ENCODE measurements around the gene MS4A18.

The MS4A18 gene

DNA sequence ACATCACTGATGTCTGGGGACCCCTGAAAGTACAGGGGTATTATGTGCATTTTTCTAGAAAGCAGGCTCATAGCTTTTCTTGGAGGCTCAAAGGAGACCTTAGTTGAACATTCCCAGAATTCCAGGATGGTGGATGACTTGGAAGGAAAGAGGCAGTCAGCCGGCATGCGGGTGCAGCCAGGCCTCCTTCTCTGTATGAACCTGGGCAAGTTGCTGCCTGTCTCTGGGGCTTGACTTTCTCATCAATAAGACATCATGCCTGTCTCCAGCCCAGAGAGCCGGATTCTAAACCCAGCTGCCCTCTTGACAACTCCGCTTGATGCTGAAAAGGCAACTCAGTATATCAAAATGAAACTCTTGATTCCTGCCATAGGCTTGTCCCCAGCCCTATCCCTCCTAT is 44.8 kb downstream of the MS4A18 start:
- DNase-seq, result no peak

DNA sequence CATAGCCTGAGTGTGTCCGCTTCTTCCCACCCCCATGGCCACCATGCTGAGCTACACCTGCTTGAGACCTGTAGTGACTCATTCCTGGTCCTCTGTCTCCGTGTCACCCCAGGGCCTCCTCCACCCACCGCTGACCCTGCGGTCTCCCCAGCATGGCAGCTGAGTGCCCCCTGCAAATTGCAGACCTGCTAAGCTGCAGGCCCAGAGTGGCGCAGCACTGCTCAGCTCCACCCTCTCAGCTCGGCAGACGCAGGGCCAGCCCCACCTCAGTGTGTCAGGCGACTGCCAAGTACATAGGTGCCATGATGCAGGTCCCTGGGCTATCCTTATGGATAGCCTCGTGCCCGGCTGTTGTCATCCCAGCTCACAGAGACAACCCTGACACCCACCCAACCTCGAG is 45.3 kb downstream of the MS4A18 start:
- no peak for DNase-seq

DNA sequence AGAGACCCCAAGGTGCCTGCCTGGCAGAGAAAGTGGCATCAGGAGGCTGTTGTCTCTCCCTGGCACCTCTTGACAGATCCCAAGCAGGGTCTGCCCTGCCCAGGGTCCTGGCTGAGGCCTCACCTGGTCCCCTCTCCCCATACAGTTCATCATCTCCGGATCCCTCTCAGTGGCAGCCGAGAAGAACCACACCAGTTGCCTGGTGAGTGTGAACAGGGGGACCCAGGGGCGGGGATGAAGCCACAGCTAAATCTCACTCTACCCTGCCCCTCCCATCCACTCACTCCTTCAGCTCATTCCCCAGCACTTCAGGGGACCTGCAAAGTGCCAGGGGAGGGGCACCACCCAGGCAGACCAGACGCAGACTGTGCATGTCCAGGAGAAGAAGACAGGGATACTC is 46.6 kb downstream of the MS4A18 start:
- no peak for DNase-seq

DNA sequence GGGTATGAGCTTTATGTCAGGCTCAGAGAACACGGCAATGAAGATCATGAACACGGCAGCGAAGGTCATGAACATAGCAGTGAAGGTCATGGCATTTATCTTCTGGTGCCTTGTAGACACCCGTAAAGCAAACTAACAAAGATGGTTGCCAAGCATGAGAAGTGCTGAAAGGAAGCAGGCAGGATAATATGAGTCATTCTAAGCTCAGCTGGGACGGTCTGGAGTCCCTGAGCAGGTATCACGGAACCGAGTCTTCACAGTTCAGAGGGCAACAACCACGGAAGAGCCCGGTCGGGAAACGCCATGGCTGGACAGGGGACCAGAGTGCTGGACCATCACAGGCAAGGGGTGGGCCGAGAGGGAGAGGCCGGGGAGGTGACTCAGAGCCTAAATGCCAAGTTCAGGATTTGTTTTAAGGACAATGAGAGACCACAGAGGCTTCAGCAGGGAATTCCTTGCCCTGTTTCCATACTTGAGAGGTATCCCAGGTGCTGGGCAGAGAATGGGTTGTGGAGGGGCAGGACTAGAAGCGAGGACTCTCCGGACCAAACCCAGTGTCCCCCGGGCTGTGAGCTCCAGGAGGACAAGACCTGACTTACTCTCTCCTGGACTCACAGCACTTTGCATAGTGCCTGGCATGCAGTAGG is 47.5 kb downstream of the MS4A18 start:
- DNase-seq, result no peak

DNA sequence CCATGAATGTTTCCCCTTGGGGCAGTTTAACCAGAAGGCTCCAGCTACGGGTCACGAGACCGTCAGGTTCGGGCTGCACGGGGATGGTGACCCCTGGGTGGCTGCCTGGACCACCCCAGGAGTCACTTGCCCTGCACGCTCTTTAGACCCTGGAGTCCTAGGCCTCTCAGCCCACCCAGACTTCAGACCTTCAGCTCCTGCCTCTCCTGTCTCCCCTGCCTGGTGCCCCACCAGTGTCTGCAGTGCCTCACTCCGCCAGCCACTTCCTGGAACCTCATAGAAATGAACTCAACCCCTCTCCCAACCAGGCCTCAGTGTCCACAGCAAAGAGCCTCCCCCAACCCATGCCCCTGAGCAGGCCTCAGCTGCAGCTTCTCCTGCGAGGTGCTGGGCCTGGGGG is 48.1 kb downstream of the MS4A18 start:
- no peak for DNase-seq

DNA sequence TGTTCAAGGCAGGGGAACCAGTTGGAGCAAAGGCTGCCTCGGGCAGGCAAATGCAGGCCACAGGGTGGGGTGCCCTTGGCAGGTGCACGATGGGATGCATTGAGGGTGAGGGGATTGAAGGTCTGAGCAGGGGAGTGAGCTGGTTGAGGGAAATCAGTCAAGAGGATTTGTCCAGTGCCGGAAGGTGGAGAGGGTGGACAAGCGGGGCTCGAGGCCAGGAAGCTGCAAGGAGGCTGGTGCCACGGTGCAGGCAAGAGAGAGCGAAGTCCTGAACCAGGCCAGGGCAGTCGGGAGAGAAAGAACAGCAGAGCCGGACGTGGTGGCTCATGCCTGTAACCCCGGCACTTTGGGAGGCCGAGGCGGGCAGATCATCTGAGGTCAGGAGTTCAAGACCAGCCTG is 50.2 kb downstream of the MS4A18 start:
- no peak for DNase-seq

DNA sequence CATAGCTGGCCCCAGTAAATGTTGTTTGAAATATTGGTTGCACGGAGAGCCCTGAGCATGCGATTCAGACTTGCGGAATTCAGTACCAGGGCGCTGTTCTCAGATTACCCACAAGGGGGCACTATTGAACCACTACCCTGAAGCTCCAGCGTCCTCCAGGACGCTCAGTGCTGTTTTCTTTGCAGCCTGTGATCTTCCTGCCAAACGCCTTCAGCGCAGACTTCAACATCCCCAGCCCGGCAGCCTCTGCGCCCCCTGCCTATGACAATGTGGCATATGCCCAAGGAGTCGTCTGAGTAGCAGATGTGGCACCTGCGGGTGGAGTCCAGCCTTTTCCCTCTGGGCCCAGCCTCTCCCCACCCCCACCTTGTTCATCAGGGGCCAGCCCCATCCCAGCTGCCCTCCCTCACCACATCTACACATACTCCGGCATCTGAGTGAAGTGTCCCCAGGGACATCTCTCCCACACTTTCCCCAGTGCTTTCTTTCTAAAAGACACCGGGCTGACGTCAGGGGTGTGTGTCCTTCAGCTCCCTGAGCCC is 51.0 kb downstream of the MS4A18 start:
- DNase-seq, result peak; percentile 78

DNA sequence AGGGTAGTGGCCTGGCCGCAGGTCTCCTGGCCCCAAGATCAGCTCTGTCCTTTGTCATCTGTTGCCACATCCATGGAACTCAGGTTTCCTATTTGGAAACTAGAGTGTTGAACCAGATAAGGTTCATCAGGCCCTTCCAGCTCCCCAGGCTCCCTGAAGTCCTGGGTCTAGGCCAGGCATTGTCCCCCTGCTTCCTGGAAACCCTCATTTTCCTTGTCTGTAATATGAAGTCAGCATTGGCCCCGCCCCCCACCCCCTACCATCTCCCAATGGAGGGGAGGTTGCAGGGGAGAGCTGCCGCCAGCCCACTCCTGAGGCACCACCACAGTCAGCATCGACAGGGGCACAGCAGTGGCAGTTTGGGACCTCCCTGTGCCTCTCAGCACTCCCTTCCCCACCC is 51.6 kb downstream of the MS4A18 start:
- no peak for DNase-seq

DNA sequence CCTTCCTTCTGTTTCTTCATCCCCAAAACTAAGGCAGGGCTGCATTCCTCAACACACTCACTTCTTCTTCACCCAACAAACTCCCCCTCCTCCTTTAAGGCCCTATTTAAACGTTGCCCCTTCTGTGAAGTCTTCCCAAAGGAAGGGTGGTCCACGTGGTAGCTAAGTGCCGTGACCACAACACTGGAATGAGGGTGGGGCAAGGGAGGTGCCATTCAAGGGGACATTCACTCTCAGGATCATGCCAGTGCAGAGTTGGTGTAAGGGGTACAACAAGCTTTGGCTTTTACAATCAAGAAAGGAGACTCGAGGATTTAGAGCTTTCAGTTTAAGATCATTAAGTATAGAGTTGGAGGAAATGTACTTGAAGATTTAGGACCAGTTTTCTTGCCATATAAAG is 52.6 kb downstream of the MS4A18 start:
- no peak for DNase-seq

DNA sequence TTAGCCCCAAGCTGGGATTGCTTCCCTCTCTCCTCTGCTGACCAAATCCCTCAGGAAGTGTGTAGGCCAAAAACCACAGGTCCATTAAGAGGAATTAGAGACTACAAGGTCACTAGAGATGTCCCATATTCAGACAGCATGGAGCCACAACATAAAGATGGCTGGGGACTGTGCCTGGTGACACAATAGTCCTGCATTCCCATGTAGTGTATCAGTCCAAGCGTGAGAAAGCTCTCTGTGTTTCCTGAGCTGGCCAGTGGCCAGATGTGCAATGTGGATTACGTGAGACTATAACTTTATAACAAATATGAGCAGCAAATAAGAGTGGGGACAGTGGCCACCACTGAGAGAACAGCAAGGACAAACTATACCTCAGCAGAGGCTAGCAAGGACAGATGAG is 53.1 kb downstream of the MS4A18 start:
- DNase-seq, result no peak

DNA sequence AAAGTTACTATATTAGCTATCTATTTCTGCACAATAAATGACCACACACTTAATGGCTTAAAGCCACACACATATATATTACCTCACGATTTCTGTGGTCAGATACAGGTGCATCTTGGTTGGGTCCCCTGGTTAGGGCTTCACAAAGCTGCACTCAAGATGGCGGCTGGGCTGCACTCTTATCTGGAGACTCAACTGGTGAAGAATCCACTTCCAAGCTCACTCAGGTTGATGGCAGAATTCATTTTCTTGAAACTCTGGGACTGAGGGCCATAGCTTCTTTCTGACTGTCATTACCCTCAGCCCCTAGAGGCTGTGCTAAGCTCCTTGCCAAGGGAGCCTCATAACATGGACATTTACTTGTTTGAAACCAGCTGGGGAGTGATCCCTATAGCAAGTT is 55.5 kb downstream of the MS4A18 start:
- DNase-seq, result no peak

DNA sequence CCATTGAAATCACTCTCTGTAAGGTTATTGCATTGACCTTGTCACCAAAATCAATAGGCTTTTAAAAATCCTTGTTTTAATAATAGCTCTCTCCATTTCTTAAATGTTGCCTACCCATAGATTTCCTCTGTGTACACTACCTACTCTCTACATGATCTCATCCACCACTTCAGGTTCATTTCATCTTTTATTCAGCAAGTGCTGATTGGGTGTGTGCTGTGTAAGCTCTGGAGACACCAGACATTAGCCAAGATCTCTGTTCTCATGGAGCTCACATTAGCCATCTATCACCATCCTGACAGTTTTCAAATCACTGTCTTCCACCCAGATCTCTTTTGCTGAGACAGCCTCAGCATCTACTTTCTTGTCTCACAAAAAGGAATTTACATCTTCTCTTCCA is 56.3 kb downstream of the MS4A18 start:
- no peak for DNase-seq

DNA sequence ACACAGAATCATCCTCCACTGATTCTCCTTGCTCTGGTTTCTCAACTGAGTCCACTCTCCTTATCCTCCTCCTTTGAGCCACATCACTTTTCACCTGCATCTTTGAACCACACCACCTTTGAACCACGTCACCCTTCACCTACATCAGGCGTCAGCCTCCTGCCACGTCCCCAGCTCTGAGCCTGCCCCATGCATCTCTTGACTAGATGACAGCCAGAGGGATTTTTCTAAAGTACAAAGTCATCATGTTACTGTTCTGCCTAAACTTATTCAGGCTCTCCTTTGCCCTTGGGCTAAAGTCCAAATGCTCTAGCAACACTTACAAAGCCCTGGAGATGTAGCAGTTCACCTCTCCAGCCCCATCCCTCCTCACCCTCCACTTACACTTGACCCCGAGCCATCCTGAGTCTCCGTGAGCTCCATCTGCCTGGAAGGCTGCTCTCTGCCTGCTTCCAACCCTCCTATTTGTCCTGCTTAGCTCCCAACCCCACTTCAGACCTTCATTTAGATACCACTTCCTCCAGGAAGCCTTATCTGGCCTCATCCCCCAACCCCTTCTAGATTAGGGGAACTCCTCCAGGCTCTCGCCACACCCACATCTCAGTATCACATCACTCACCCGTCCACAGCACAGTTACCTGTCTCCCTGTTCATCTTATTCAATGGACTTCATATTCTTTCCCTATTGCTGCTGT is 56.9 kb downstream of the MS4A18 start:
- DNase-seq, result no peak

DNA sequence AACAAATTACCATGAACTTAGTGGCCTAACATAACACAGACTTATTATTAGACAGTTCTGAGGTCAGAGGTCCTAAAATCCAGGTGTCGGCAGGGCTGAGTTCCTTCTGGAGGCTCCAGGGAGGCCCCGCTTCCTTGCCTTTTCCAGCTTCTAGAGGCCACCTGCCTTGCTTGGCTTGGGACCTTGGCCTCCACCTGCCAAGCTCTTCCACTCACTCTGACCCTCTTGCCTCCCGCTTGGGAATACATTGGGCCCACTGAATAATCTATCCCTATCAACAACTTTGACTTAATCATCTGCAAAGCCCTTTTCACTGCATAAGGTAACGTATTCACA is 57.4 kb downstream of the MS4A18 start:
- DNase-seq, result no peak

DNA sequence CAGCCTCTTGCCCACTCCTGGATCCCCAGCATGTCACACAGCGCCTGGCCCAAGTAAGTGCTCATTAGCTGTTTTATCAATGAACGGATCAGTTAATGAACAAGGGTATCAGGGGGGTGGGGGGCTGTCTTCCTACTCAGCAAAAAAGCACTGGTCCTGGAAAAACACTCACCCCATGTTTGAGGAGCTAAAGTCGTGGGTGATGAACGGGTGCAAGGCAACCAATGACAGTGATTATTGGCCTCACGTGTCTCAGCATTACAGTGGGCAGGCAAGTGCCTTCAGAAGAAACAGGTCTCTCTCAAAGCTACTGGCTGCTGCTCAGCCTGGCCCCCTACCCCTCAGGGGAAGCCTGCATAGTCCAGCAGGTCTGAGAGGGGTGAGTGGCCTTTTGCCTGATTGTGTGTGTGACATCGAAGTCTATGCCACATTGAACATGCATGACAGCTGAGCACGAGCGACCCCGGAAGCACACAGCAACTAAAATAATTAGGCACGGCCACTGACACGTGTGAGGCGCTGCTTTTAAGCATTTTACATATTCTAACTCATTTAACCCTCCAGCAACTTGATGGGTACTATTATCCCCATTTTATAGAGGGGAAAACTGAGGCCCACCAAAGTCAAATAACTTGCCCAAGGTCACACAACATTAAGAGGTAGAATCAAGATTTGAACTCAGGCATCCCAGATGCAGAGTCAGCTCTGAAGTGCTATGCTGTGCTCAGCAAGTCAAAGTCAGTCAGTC is 58.0 kb downstream of the MS4A18 start:
- no peak for DNase-seq

DNA sequence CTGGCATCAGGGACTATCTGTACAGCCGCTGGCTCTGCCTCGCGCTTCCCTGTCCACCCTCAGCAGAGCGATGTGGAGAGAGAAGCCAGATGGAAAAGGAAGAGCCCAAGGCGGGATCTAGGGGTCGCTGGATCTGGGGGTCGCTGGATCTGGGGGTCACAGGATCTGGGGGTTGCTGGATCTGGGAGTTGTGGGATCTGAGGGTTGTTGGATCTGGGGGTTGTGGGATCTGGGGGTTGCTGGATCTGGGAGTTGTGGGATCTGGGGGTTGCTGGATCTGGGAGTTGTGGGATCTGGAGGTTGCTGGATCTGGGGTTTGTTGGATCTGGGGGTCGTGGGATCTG is 58.6 kb downstream of the MS4A18 start:
- no peak for DNase-seq

DNA sequence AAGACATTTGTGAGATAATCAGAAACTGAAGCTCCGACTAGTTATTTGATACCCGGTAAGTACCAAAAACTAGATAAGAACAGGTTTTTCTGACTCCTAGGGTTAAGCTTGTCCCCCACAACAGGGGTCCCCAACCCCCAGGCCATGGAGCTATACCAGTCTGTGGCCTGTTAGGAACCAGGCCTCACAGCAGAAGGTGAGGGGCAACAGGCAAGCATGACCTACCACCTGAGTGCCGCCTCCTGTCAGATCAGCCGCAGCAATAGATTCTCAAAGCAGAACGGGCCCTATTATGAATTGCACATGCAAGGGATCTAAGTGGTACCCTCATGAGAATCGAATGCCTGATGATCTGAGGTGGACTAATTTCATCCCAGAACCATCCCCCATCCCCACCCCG is 59.4 kb downstream of the MS4A18 start:
- DNase-seq, result no peak

DNA sequence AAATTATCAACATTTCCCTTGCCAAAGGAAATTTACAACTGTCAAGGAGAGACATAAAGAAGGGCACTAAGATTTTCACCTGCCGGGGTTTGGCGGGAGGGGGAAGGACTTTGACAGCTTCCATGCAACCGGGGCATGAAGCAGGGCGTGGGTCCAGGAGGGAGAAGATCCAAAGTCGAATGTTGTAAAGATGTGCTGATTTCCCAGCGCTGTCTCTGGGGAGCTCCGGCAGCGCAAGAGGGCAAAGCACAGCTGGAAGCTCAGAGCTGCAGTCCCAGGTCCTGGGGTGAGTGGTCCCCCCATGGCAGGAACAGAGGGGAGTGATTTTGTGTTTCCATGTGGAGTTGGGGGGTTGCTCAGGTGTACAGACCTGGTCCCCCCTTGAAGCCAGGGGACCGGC is 60.6 kb downstream of the MS4A18 start, which contains the start of gene MS4A10:
TSS of gene MS4A10 (plus strand) at position 198 of the 400 bp plus-strand sequence. CDS start 5,003 bp downstream, outside the sequence.
- DNase-seq, result no peak

DNA sequence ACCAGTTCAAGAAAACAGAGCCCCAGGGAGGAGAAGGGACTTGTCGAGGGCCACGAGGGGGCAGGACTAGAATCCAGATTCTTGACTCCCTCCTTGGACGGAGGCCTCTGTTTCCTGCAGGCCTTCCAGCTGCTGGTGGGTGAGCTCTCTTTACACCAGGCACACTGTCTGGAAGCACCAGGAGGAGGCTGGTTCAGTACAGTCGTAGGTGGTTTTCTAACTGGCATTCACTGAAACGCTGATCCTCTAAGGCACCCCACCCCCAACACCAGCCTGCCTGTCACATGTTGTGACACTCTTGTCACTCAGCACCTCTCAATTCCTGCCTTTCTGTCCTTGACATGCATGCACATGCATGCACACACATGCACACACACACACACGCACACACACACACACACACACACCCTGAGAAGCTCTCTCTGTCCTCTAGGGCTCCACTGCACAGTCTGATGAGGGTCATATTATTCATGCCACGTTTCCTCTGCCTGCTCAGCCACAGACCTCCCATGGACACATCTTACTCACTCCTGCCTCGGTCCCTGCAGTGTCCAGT is 61.4 kb downstream of the MS4A18 start:
- no peak for DNase-seq

DNA sequence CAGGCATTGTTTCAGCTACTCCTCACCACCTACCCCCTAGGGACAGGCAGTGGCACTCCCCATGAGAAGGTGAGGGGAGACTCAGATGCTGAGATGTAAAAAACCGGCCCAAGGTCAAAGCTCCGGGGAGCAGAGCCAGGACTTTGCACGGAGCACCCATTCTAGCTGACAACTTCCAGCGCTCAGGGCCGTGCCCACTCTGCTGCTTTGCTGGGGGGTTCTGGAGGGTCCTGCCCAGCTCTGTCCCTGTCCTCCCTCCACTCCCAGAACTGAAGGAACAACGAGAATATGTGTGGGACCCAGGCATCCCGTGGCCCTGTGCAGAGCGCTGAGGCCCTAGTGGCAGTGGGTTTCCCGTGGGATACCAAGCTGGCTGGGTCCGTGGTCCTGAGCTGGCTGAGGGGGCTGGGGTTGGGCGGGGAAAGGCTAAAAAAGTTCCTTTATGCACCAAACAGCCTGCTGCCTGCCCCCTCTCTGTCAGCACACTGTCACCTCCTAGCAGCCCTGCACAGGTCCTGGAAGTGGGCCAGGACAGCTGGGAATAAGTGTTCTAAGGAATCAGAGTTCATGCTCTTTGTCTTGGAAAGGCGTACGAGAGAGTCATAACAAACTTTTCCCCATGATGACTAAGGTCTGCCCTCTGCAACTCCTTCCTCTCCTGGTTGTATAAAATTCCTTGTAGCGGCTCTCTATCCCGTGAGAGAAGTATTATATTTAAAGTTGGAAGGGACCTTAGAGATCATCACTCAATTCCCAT is 62.5 kb downstream of the MS4A18 start:
- DNase-seq, result no peak

DNA sequence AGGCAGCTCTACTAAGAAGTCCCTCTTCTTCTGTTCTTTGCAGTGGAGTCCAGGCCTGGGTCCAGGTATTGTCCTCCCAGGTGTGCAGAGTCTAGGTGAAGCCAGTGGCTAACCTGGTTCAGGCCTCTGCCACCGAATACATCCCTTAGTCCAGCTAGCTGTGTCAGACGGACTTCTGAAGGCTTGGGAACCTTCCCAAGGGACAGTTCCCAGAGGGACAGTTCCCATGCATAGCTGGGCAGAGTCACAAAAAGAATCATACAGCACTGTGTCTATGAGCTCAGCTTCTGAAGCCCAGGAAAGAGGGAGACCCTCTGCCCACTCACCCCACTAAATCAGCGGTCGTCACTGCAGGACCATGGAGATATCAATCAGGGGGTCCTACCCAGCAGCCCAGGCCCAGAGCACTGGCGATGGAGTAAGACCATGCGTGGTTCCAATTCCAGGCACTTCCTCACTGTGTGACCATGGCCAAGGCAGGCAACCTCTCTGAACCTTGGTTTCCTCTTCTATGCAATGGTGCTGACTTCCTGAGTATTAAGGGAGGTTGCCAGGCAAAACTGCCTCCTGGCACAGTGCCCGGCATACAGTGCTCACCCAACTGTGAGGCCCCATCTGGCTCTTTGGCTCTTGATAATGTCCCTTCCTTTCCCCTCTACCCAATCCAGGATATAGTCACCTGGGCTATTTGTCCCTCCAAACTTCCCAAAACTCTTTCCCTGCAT is 64.0 kb downstream of the MS4A18 start:
- no peak for DNase-seq

DNA sequence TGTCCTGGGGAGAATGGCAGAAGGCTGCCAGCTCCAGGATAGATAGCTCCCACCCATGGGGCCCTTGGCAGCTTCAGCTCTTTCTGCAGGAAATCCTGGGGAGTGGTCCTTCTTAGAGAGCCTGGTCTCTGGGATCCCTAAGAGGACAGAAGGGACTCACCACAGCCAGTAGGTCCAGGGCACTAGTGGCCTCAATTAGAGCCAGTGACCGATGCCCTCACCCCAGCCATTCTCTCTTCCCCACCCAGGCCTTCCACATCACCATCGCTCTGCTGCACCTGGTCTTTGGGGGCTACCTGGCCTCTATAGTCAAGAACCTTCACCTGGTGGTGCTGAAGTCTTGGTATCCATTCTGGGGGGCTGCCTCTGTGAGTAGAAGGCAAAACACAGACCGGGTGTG is 66.2 kb downstream of the MS4A18 start:
- no peak for DNase-seq

Data from activated T-cell treated with anti-CD3 and anti-CD28 coated beads for 4 hours (primary cell).